ENCODE data around the gene ZNF853. TPM values are rescaled to one million over a fixed set of nuclear protein-coding genes. Genes with fewer than 3 reads are reported as not detected.
"Not testable (repeated sequence)": the region's sequence is repeated elsewhere in the genome, so short reads cannot be mapped to it uniquely, and the experiment has no call there.

The ZNF853 gene
- total RNA-seq, 1 donor from 2014 or later = 6.2 TPM

- Histone ChIP-seq H3K36me3 (no peaks in the 10 kb centered on the region), H3K4me1 (no peaks in the 10 kb centered on the region), H3K4me3 (no peak overlapping the region), H3K9me3 (ENCODE audit: low read depth) (no peaks in the 10 kb centered on the region), H3K9ac (no peak overlapping the region), H3K27me3 (no peaks in the 10 kb centered on the region), H4K20me1 (ENCODE audit: low read depth) (no peaks in the 10 kb centered on the region), H3F3A (ENCODE audit: low read depth) (peaks cover 5% of the 10 kb centered on the region), H2AFZ (replicated peaks) (no peak overlapping the region), H3K4me2 (no peak overlapping the region), H3K27ac (no peak overlapping the region), H3K79me2 (ENCODE audit: low read depth) (no peaks in the 10 kb centered on the region)
- DNase-seq (ENCODE audit: low spot score) = no peak
- H3K4me3 Mint-ChIP-seq = no peak overlapping the region
- H3K9me3 Mint-ChIP-seq = peaks cover 5% of the 10 kb centered on the region
- peaks cover 2% of the 10 kb centered on the region for H3K4me1 Mint-ChIP-seq
- H3K27ac Mint-ChIP-seq = no peak overlapping the region
- no peak for TF ChIP-seq EZH2 (IDR thresholded peaks at IDR 0.05)
- no peak for TF ChIP-seq EZH2phosphoT487 (IDR thresholded peaks at IDR 0.05)
- no peak for TF ChIP-seq CTCF (IDR thresholded peaks at IDR 0.05)
- no peaks in the 10 kb centered on the region for H3K36me3 Mint-ChIP-seq
- peaks cover 12% of the 10 kb centered on the region for H3K27me3 Mint-ChIP-seq (ENCODE audit: insufficient read depth, low read depth)
Observed at GRCh38 chr7:6571160-6571779, 44.1 kb upstream of the ZNF853 start.

- Histone ChIP-seq H3K79me2 (ENCODE audit: low read depth) (peaks cover 11% of the 10 kb centered on the region), H3K4me1 (no peaks in the 10 kb centered on the region), H3K27ac (no peak overlapping the region), H4K20me1 (ENCODE audit: low read depth) (no peaks in the 10 kb centered on the region), H3K9me3 (ENCODE audit: low read depth) (no peaks in the 10 kb centered on the region), H3K4me3 (no peak overlapping the region), H3K4me2 (no peak overlapping the region), H3F3A (ENCODE audit: low read depth) (peaks cover 9% of the 10 kb centered on the region), H3K27me3 (no peaks in the 10 kb centered on the region), H2AFZ (replicated peaks) (no peak overlapping the region), H3K9ac (no peak overlapping the region), H3K36me3 (no peaks in the 10 kb centered on the region)
- Mint-ChIP-seq H3K27me3 (ENCODE audit: insufficient read depth, low read depth) (peaks cover 11% of the 10 kb centered on the region), H3K27ac (peak overlapping the region; percentile 16), H3K4me1 (peaks cover 6% of the 10 kb centered on the region), H3K9me3 (no peaks in the 10 kb centered on the region), H3K4me3 (peak overlapping the region; percentile 55), H3K36me3 (peaks cover 3% of the 10 kb centered on the region)
- TF ChIP-seq CTCF (IDR thresholded peaks at IDR 0.05) = no peak
- no peak for DNase-seq (ENCODE audit: low spot score)
Observed at GRCh38 chr7:6575281-6576023, 40.0 kb upstream of the ZNF853 start.

GRCh38 chr7:6576024-6576866 is 39.2 kb upstream of the ZNF853 start:
- no peak for TF ChIP-seq CTCF (IDR thresholded peaks at IDR 0.05)
- TF ChIP-seq EZH2phosphoT487 (IDR thresholded peaks at IDR 0.05) = no peak
- no peak for TF ChIP-seq EZH2 (IDR thresholded peaks at IDR 0.05)
- H3K4me3 ChIP-seq = peak overlapping the region; percentile 66
- Mint-ChIP-seq H3K27ac (peak overlapping the region; percentile 16), H3K27me3 (ENCODE audit: insufficient read depth, low read depth) (peaks cover 11% of the 10 kb centered on the region), H3K4me3 (peak overlapping the region; percentile 70), H3K4me1 (peaks cover 6% of the 10 kb centered on the region), H3K9me3 (no peaks in the 10 kb centered on the region), H3K36me3 (peaks cover 3% of the 10 kb centered on the region)
- H3K79me2 ChIP-seq (ENCODE audit: low read depth) = peaks cover 11% of the 10 kb centered on the region
- peak overlapping the region; percentile 76 for H3K4me2 ChIP-seq
- no peak overlapping the region for H3K9ac ChIP-seq
- no peaks in the 10 kb centered on the region for H4K20me1 ChIP-seq (ENCODE audit: low read depth)
- DNase-seq (ENCODE audit: low spot score) = no peak
- H2AFZ ChIP-seq (replicated peaks) = no peak overlapping the region
- H3K27ac ChIP-seq = no peak overlapping the region
- peaks cover 1% of the 10 kb centered on the region for H3K36me3 ChIP-seq
- H3F3A ChIP-seq (ENCODE audit: low read depth) = peaks cover 9% of the 10 kb centered on the region
- no peaks in the 10 kb centered on the region for H3K9me3 ChIP-seq (ENCODE audit: low read depth)
- H3K4me1 ChIP-seq = no peaks in the 10 kb centered on the region
- H3K27me3 ChIP-seq = no peaks in the 10 kb centered on the region

GRCh38 chr7:6576867-6577368 is 38.5 kb upstream of the ZNF853 start:
- not testable (repeated sequence) for H3K4me1 Mint-ChIP-seq; DNase-seq (ENCODE audit: low spot score); H3F3A ChIP-seq (ENCODE audit: low read depth); H3K9me3 ChIP-seq (ENCODE audit: low read depth); H3K27me3 ChIP-seq; H3K36me3 ChIP-seq; H3K4me1 ChIP-seq; H4K20me1 ChIP-seq (ENCODE audit: low read depth); H3K27ac Mint-ChIP-seq; H3K36me3 Mint-ChIP-seq; H3K9me3 Mint-ChIP-seq
- Histone ChIP-seq H3K79me2 (ENCODE audit: low read depth) (peaks cover 11% of the 10 kb centered on the region), H3K27ac (peak overlapping the region; percentile 76), H2AFZ (replicated peaks) (peak overlapping the region; percentile 84), H3K4me3 (peak overlapping the region; percentile 66), H3K4me2 (peak overlapping the region; percentile 76), H3K9ac (peak overlapping the region; percentile 82)
- H3K4me3 Mint-ChIP-seq = peak overlapping the region; percentile 91
- H3K27me3 Mint-ChIP-seq (ENCODE audit: insufficient read depth, low read depth) = peaks cover 11% of the 10 kb centered on the region
